HUES64 (cell line): ENCODE data around the gene SGIP1.

Source experiments
- H3K27ac ChIP-seq: 2 replicates; pipeline ENCODE4 v1.7.0; 2013; ENCODE audit warnings: low read depth, low read length, inconsistent platforms
- H3K27me3 ChIP-seq: 2 replicates; pipeline ENCODE4 v1.6.1; 2013; ENCODE audit warnings: mild to moderate bottlenecking, low read length; ENCODE audit not compliant: insufficient read depth
- H3K36me3 ChIP-seq: 2 replicates; pipeline ENCODE4 v1.6.1; 2013; ENCODE audit warnings: mild to moderate bottlenecking, low read length; ENCODE audit not compliant: insufficient read depth
- H3K4me1 ChIP-seq: 2 replicates; pipeline ENCODE4 v1.6.1; 2013; ENCODE audit warnings: mild to moderate bottlenecking, low read length, moderate library complexity; ENCODE audit not compliant: insufficient read depth
- H3K4me3 ChIP-seq: 2 replicates; pipeline ENCODE4 v1.5.1; 2013; ENCODE audit warnings: mild to moderate bottlenecking, low read length, moderate library complexity
- H3K9ac ChIP-seq: 2 replicates; pipeline ENCODE4 v1.6.1; 2013; ENCODE audit warnings: mild to moderate bottlenecking, low read depth, low read length
- H3K9me3 ChIP-seq: 2 replicates; pipeline ENCODE4 v1.6.1; 2013; ENCODE audit warnings: low read depth, low read length; ENCODE audit not compliant: insufficient read depth
- WGBS: fragments of 150-250, 120-280 bp; methylation state at CpG from one replicate; pipeline ENCODE4 v1.1.7; 2013; ENCODE audit warnings: missing lambda C conversion rate; 5-methylcytosine and 5-hydroxymethylcytosine counted together

The SGIP1 gene

GRCh38 chr1:66503841-66504470, 30.0 kb upstream of the SGIP1 start:
- Histone ChIP-seq H3K36me3 (no peaks in the 10 kb centered on the region), H3K9me3 (no peaks in the 10 kb centered on the region), H3K27ac (no peak overlapping the region), H3K9ac (no peak overlapping the region), H3K4me1 (no peaks in the 10 kb centered on the region), H3K27me3 (no peaks in the 10 kb centered on the region), H3K4me3 (no peak overlapping the region)
- 64% methylated on average over 2 of the region's 3 CpGs for WGBS

DNA sequence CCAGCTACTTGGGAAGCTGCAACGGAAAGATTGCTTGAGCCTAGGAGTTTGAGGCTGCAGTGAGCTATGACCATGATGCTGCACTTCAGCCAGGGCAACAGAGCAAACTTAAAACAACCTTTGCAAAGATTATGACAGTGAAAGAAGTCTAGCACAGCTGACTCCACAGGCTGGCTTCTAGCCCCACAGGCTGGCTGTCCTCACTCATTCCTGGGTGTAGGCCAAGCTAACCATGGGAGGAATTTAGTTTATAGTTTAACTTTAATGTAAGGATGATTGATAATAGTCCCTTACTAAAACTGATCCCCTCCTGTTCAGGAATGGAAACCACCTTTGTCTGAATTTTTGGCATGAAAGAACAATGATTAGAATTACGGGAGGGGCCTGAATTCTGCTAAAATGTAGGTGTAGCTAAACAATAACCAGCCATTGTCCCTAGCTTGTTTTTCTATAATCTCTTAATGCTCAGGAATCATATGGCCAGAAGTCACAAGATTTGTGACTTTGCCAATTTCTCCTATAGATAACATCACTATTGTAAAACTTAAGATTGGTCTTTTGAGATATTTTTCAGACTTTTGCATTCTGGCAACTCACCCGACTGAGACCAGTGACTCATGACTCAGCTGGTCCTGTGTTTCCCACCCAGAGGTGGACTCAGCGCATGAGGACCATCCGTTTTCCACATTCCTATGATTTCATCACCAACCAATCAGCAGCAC, 28.1 kb upstream of the SGIP1 start:
- H3K4me3 ChIP-seq, result no peak overlapping the region
- H3K4me1 ChIP-seq, result no peaks in the 10 kb centered on the region
- no peaks in the 10 kb centered on the region for H3K9me3 ChIP-seq
- no peak overlapping the region for H3K27ac ChIP-seq
- H3K9ac ChIP-seq, result no peak overlapping the region
- WGBS, result 72% methylated on average over 5 of the region's 5 CpGs
- H3K27me3 ChIP-seq, result no peaks in the 10 kb centered on the region
- H3K36me3 ChIP-seq, result no peaks in the 10 kb centered on the region

GRCh38 chr1:66506393-66506687, 27.6 kb upstream of the SGIP1 start:
- WGBS, result 86% methylated on average over 1 of the region's 1 CpG
- H3K27me3 ChIP-seq, result no peaks in the 10 kb centered on the region
- no peak overlapping the region for H3K9ac ChIP-seq

DNA sequence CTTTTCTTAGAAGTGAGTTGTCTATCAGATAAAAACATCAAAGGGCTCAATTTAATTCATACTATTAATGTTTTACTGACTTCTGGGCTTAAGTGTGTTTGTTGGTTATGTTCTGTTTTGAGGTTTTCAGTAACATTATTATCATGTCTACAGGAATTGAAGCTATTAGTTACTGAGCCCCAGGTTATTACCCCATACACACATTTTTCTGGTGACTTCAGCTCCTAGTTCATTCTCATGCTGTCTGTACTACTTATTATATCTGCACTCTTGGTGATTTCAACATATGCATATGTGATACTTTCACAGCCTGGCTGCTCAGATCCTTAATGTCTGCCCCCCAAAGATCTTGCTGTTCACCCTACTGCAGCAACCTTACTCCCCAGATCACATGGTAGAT, 27.0 kb upstream of the SGIP1 start:
- no peaks in the 10 kb centered on the region for H3K36me3 ChIP-seq
- H3K27me3 ChIP-seq, result no peaks in the 10 kb centered on the region
- H3K9me3 ChIP-seq, result no peaks in the 10 kb centered on the region
- H3K27ac ChIP-seq, result no peak overlapping the region
- no peaks in the 10 kb centered on the region for H3K4me1 ChIP-seq
- H3K9ac ChIP-seq, result no peak overlapping the region
- H3K4me3 ChIP-seq, result no peak overlapping the region

More at GRCh38 chr1:66506393-66506687, 27.6 kb upstream of the SGIP1 start:
- H3K4me3 ChIP-seq, result no peak overlapping the region
- no peaks in the 10 kb centered on the region for H3K4me1 ChIP-seq
- H3K36me3 ChIP-seq, result no peaks in the 10 kb centered on the region
- no peaks in the 10 kb centered on the region for H3K9me3 ChIP-seq
- no peak overlapping the region for H3K27ac ChIP-seq

- H3K4me1 ChIP-seq, result no peaks in the 10 kb centered on the region
- H3K36me3 ChIP-seq, result no peaks in the 10 kb centered on the region
- H3K9me3 ChIP-seq, result no peaks in the 10 kb centered on the region
- H3K4me3 ChIP-seq, result no peak overlapping the region
- no peaks in the 10 kb centered on the region for H3K27me3 ChIP-seq
- WGBS, result 93% methylated on average over 6 of the region's 6 CpGs
- no peak overlapping the region for H3K9ac ChIP-seq
- no peak overlapping the region for H3K27ac ChIP-seq
Measured at GRCh38 chr1:66510407-66510806, 23.5 kb upstream of the SGIP1 start.

DNA sequence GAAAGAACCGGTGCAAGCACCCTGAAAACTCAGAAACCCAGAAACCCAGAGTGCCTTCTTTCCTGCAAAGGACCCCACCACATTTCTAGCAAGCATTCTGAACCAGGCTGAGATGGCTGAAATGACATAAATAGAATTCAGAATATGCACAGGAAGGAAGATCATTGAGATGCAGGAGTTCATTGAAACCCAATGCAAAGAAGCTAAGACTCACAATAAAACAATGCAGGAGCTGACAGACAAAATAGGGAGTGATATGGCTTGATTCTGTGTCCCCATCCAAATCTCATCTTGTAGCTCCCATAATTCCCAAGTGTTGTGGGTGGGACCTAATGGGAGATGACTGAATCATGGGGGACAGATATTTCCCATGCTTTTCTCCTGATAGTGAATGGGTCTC, 22.8 kb upstream of the SGIP1 start:
- H3K27ac ChIP-seq, result no peak overlapping the region
- H3K27me3 ChIP-seq, result no peaks in the 10 kb centered on the region
- no peaks in the 10 kb centered on the region for H3K36me3 ChIP-seq
- H3K4me1 ChIP-seq, result no peaks in the 10 kb centered on the region
- no peaks in the 10 kb centered on the region for H3K9me3 ChIP-seq
- 90% methylated on average over 1 of the region's 1 CpG for WGBS
- H3K4me3 ChIP-seq, result no peak overlapping the region
- H3K9ac ChIP-seq, result no peak overlapping the region

DNA sequence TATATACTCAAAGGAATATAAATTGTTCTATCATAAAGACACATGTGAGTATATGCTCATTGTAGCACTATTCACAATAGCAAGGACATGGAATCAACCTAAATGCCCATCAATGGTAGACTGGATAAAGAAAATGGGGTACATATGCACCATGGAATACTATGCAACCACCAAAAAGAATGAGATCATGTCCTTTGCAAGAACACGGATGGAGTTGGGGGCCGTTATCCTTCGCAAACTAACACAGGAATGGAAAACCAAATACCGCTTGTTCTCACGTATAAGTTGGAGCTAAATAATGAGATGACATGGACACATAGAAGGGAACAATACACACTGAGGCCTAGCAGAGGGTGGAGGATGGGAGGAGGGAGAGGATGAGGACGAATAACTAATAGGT, 16.0 kb upstream of the SGIP1 start:
- WGBS, result 79% methylated on average over 5 of the region's 6 CpGs
- no peaks in the 10 kb centered on the region for H3K9me3 ChIP-seq
- H3K4me1 ChIP-seq, result no peaks in the 10 kb centered on the region
- no peak overlapping the region for H3K9ac ChIP-seq
- H3K27ac ChIP-seq, result no peak overlapping the region
- no peak overlapping the region for H3K4me3 ChIP-seq
- H3K27me3 ChIP-seq, result no peaks in the 10 kb centered on the region
- H3K36me3 ChIP-seq, result no peaks in the 10 kb centered on the region

GRCh38 chr1:66518654-66519053, 15.3 kb upstream of the SGIP1 start:
- Histone ChIP-seq H3K4me3 (no peak overlapping the region), H3K36me3 (no peaks in the 10 kb centered on the region), H3K27ac (no peak overlapping the region), H3K9me3 (no peaks in the 10 kb centered on the region), H3K9ac (no peak overlapping the region), H3K27me3 (no peaks in the 10 kb centered on the region), H3K4me1 (no peaks in the 10 kb centered on the region)
- 97% methylated on average over 2 of the region's 2 CpGs for WGBS

- WGBS, result 94% methylated on average over 3 of the region's 3 CpGs
- Histone ChIP-seq H3K9me3 (no peaks in the 10 kb centered on the region), H3K27ac (no peak overlapping the region), H3K4me3 (no peak overlapping the region), H3K27me3 (no peaks in the 10 kb centered on the region), H3K9ac (no peak overlapping the region), H3K36me3 (no peaks in the 10 kb centered on the region), H3K4me1 (no peaks in the 10 kb centered on the region)
Measured at GRCh38 chr1:66519992-66520391, 14.0 kb upstream of the SGIP1 start.

DNA sequence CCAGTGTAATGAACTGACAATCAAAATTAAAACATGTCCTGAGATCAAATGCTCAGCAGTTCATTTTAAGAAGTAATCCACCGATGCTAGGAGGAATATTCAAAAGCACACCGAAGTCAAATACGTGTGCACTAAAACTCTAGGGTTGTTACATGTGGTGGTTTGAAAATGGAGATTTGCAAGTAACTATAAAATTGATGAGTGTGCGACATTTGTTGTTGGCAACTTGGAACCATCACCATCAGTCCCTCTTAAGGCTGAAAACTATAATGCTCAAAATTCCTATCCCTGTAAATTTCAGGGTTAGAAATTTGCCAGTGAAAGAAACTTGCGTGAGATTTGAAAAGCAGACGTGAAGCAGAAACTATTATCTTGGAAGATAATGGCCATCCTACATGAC, 13.3 kb upstream of the SGIP1 start:
- WGBS, result 88% methylated on average over 6 of the region's 6 CpGs
- no peak overlapping the region for H3K9ac ChIP-seq
- no peak overlapping the region for H3K27ac ChIP-seq
- no peak overlapping the region for H3K4me3 ChIP-seq
- H3K36me3 ChIP-seq, result no peaks in the 10 kb centered on the region
- H3K4me1 ChIP-seq, result no peaks in the 10 kb centered on the region
- no peaks in the 10 kb centered on the region for H3K27me3 ChIP-seq
- no peaks in the 10 kb centered on the region for H3K9me3 ChIP-seq

DNA sequence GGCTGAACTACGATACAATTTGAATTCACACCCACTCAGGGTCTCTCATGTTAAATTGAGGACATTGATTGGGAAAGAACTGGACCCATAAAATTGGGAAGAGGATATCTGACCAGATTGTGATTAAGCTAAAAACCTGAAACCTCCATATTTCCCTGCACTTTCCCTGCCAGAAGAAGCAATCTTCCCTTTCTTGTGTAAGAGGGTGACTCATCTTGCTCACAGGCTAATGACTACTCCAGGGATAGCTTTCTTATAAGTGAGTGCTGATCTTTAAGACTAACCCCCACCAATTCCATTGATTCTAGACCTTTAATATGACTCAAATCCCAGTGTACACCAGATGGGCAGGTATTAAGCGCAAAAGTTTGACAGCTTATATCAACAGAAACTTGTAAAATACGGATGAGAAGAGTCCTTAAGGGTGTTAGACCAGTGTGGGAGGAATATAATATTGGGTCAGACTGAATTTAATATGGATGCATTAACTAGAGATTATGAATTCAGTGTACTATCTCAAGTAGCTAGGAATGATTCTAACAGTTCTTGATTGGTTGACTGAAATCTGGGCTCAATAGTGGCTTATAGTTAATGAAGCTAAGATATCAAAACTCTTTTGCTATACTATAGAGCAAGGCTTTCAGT, 12.1 kb upstream of the SGIP1 start:
- no peaks in the 10 kb centered on the region for H3K27me3 ChIP-seq
- no peaks in the 10 kb centered on the region for H3K36me3 ChIP-seq
- H3K27ac ChIP-seq, result no peak overlapping the region
- H3K4me3 ChIP-seq, result no peak overlapping the region
- no peaks in the 10 kb centered on the region for H3K4me1 ChIP-seq
- no peaks in the 10 kb centered on the region for H3K9me3 ChIP-seq
- 98% methylated on average over 3 of the region's 3 CpGs for WGBS
- H3K9ac ChIP-seq, result no peak overlapping the region
